Measurements from ENCODE around the gene HPCAL4. TPM values are rescaled to one million over a fixed set of nuclear protein-coding genes. Genes with fewer than 3 reads are reported as not detected.

HPCAL4 gene
- total RNA-seq, 2 donors from 2014 or later, result 0.07 to 0.16 TPM

DNA sequence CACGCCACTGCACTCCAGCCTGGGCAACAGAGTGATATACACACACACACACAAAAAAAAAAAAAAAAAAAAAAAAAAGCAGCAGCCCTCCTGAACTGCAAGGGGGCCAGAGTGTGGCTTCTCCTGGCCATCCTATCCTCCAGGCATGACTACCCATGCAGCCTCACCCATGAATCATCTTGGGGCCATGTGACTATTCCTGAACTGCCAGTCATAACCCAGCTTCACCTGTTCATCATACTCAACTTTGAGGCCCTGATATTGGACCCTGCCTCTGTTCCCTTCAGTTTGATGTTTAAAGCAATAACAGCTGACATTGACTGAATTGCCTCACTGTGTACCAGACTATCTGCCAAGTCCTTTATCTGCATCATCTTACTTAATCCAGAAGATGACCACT, 2.8 kb upstream of the HPCAL4 start:
- no peak overlapping the region for H3K27ac ChIP-seq
- intact Hi-C loops (cut with DNase I), result no loop called here
- no peak for TF ChIP-seq CTCF (IDR thresholded peaks at IDR 0.05)

GRCh38 chr1:39692152-39693074, 1.2 kb upstream of the HPCAL4 start:
- intact Hi-C loops (cut with DNase I), result no loop called here
- H3K9me3 ChIP-seq, result no peaks in the 10 kb centered on the region
- H3K27ac ChIP-seq, result no peak overlapping the region

More for the DNA sequence above, 2.8 kb upstream of the HPCAL4 start:
- DNase-seq, result no peak
- Histone ChIP-seq H3K4me3 (no peak overlapping the region), H3K27me3 (peaks cover 15% of the 10 kb centered on the region), H3K9me3 (no peaks in the 10 kb centered on the region), H3K4me1 (peaks cover 10% of the 10 kb centered on the region), H3K9ac (ENCODE audit: low read depth in 2 of 2, low read length in 2 of 2) (no peak overlapping the region), H3K36me3 (no peaks in the 10 kb centered on the region)

DNA sequence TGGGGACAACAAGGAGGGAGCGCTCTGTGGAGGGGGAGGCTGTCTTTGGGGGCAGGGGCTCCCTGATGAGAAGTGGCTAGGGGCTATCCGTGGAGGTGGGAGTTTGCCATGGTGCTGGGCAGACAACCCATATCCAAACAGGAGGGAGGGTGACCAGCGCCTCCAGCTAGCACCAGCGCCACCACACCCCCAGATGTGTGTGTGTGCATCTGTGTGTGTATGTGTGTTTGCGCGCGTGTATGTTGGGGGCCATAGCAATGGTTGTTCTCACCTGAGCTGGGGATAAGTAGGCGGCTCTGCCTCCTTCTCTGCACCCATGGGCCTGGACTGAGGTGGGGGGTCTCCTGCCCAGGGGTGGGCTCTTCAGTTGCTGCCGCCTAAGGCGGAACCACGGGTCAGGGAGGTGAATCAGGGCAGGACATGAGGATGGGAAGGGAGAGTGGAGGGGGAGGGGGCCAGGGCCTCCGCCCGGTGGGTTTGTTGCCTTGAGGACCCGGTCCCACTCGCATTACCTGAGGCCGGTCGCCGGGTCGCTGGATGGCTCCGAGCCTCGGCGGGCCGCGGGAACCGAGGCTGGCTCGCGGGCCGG, 345 bp downstream of the HPCAL4 start:
- Histone ChIP-seq H3K4me3 (peak overlapping the region; percentile 41), H3K27me3 (peaks cover 15% of the 10 kb centered on the region), H3K27ac (no peak overlapping the region), H3K9me3 (no peaks in the 10 kb centered on the region), H3K36me3 (no peaks in the 10 kb centered on the region), H3K9ac (ENCODE audit: low read depth in 2 of 2, low read length in 2 of 2) (no peak overlapping the region), H3K4me1 (peaks cover 10% of the 10 kb centered on the region)
- no peak for TF ChIP-seq CTCF (IDR thresholded peaks at IDR 0.05)
- intact Hi-C loops (cut with DNase I), result no loop called here
- no peak for DNase-seq

More at GRCh38 chr1:39692152-39693074, 1.2 kb upstream of the HPCAL4 start:
- no peak for TF ChIP-seq CTCF (IDR thresholded peaks at IDR 0.05)
- Histone ChIP-seq H3K4me3 (no peak overlapping the region), H3K27me3 (peaks cover 15% of the 10 kb centered on the region), H3K36me3 (no peaks in the 10 kb centered on the region), H3K4me1 (peaks cover 10% of the 10 kb centered on the region), H3K9ac (ENCODE audit: low read depth in 2 of 2, low read length in 2 of 2) (no peak overlapping the region)
- DNase-seq, result no peak

- Histone ChIP-seq H3K4me3 (no peak overlapping the region), H3K36me3 (no peaks in the 10 kb centered on the region), H3K27ac (no peak overlapping the region), H3K9me3 (no peaks in the 10 kb centered on the region), H3K4me1 (peaks cover 10% of the 10 kb centered on the region), H3K9ac (ENCODE audit: low read depth in 2 of 2, low read length in 2 of 2) (no peak overlapping the region), H3K27me3 (peaks cover 15% of the 10 kb centered on the region)
- DNase-seq, result no peak
- no peak for TF ChIP-seq CTCF (IDR thresholded peaks at IDR 0.05)
- intact Hi-C loops (cut with DNase I), result no loop called here
These were observed 1.0 kb downstream of the HPCAL4 start for GRCh38 chr1:39690225-39690624.

GRCh38 chr1:39689635-39690034, 1.6 kb downstream of the HPCAL4 start:
- Histone ChIP-seq H3K4me1 (peaks cover 10% of the 10 kb centered on the region), H3K27me3 (peaks cover 15% of the 10 kb centered on the region), H3K9me3 (no peaks in the 10 kb centered on the region), H3K27ac (no peak overlapping the region), H3K4me3 (no peak overlapping the region), H3K36me3 (no peaks in the 10 kb centered on the region), H3K9ac (ENCODE audit: low read depth in 2 of 2, low read length in 2 of 2) (no peak overlapping the region)
- no peak for TF ChIP-seq CTCF (IDR thresholded peaks at IDR 0.05)
- intact Hi-C loops (cut with DNase I), result no loop called here
- no peak for DNase-seq
